ENCODE data around the gene IQSEC1. TPM values are rescaled to one million over a fixed set of nuclear protein-coding genes. Genes with fewer than 3 reads are reported as not detected.

IQSEC1 gene
- total and polyA plus RNA-seq, 9 of the 15 experiments (the other 6 are each of a cell fraction or from before 2014, with no cell fraction given): 0.56 to 39.0 (median 6.8) TPM

DNA sequence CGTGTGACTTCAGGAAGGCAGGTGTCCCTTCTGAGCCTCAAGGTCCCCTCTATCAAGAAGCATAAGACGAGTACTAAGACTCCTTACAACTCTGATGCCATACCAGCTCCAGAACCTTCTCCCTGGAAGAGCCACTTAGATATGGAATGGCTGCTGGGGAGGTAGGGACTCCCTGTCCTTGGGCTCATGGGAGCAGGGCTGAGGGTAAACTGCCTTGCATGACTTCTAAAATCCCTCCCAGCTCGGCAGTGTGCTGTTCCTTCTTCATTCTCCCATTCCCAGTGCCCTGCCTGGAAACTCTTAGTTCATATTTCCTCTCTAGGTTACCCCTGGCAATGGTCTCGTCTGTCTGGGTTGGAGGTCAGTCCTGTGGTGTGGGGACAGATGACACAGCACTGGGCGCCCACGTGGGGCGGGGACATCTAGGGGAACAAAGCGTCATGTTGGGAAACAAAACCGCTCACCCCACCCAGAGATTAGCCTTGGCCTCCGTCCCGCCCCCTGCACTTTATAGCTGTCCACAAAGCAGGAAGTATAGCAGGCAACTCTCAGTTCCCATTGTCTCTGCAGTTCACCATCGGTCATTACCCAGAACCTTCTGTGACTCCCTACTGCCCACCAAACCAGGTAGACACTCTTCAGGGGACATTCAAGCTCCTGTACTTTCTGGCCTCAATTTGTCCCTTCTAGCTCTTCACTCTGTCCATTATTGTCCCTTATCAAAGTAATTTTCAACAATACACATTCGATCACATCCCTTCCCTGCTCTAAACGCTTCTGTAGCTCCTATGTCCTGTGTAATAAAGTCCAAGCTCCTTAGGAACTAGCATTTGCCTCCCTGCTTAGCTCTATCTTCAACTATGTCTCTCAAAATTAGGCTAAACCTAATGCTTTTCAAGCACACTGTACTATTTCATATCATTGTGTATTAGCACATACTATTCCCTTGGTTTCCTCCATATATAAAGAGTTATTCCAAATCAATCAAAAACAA lies 73.8 kb downstream of the IQSEC1 start (continued):
- TF ChIP-seq, protein P1, sequence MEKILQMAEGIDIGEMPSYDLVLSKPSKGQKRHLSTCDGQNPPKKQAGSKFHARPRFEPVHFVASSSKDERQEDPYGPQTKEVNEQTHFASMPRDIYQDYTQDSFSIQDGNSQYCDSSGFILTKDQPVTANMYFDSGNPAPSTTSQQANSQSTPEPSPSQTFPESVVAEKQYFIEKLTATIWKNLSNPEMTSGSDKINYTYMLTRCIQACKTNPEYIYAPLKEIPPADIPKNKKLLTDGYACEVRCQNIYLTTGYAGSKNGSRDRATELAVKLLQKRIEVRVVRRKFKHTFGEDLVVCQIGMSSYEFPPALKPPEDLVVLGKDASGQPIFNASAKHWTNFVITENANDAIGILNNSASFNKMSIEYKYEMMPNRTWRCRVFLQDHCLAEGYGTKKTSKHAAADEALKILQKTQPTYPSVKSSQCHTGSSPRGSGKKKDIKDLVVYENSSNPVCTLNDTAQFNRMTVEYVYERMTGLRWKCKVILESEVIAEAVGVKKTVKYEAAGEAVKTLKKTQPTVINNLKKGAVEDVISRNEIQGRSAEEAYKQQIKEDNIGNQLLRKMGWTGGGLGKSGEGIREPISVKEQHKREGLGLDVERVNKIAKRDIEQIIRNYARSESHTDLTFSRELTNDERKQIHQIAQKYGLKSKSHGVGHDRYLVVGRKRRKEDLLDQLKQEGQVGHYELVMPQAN (IDR thresholded peaks at IDR 0.05; ENCODE audit: borderline replicate concordance): 0 out of 2 replicates have a peak, but pooled peaks have one; percentile 67
- TF ChIP-seq ZNF143 (CRISPR knock-in tag; IDR thresholded peaks at IDR 0.05) (no peak), MECOM (CRISPR knock-in tag; IDR thresholded peaks at IDR 0.05) (no peak; the same call in 1 of the 2 replicates), C11orf30 (IDR thresholded peaks at IDR 0.05; ENCODE audit: low read depth) (peak; percentile 96), ZNF584 (CRISPR knock-in tag; IDR thresholded peaks at IDR 0.05; ENCODE audit: low read depth) (peak; percentile 70), CBFA2T2 (conservative IDR thresholded peaks at IDR 0.05) (no peak; the same call in 1 of the 2 replicates), ZNF217 (CRISPR knock-in tag; IDR thresholded peaks at IDR 0.05) (no peak), ZNF695 (CRISPR knock-in tag; IDR thresholded peaks at IDR 0.05) (0 out of 2 replicates have a peak, but pooled peaks have one; percentile 17), ZNF586 (CRISPR knock-in tag; conservative IDR thresholded peaks at IDR 0.05) (no peak), TAF7 (tag; IDR thresholded peaks at IDR 0.05) (peak; percentile 18; the same call in 1 of the 2 replicates), ZNF785 (CRISPR knock-in tag; IDR thresholded peaks at IDR 0.05) (no peak), BHLHE40 (IDR thresholded peaks at IDR 0.05; ENCODE audit: low read length) (peak; percentile 90)
- TF ChIP-seq, protein P2, sequence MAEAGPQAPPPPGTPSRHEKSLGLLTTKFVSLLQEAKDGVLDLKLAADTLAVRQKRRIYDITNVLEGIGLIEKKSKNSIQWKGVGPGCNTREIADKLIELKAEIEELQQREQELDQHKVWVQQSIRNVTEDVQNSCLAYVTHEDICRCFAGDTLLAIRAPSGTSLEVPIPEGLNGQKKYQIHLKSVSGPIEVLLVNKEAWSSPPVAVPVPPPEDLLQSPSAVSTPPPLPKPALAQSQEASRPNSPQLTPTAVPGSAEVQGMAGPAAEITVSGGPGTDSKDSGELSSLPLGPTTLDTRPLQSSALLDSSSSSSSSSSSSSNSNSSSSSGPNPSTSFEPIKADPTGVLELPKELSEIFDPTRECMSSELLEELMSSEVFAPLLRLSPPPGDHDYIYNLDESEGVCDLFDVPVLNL (CRISPR knock-in tag; IDR thresholded peaks at IDR 0.05; ENCODE audit: low read depth): no peak
- TF ChIP-seq, protein P3, sequence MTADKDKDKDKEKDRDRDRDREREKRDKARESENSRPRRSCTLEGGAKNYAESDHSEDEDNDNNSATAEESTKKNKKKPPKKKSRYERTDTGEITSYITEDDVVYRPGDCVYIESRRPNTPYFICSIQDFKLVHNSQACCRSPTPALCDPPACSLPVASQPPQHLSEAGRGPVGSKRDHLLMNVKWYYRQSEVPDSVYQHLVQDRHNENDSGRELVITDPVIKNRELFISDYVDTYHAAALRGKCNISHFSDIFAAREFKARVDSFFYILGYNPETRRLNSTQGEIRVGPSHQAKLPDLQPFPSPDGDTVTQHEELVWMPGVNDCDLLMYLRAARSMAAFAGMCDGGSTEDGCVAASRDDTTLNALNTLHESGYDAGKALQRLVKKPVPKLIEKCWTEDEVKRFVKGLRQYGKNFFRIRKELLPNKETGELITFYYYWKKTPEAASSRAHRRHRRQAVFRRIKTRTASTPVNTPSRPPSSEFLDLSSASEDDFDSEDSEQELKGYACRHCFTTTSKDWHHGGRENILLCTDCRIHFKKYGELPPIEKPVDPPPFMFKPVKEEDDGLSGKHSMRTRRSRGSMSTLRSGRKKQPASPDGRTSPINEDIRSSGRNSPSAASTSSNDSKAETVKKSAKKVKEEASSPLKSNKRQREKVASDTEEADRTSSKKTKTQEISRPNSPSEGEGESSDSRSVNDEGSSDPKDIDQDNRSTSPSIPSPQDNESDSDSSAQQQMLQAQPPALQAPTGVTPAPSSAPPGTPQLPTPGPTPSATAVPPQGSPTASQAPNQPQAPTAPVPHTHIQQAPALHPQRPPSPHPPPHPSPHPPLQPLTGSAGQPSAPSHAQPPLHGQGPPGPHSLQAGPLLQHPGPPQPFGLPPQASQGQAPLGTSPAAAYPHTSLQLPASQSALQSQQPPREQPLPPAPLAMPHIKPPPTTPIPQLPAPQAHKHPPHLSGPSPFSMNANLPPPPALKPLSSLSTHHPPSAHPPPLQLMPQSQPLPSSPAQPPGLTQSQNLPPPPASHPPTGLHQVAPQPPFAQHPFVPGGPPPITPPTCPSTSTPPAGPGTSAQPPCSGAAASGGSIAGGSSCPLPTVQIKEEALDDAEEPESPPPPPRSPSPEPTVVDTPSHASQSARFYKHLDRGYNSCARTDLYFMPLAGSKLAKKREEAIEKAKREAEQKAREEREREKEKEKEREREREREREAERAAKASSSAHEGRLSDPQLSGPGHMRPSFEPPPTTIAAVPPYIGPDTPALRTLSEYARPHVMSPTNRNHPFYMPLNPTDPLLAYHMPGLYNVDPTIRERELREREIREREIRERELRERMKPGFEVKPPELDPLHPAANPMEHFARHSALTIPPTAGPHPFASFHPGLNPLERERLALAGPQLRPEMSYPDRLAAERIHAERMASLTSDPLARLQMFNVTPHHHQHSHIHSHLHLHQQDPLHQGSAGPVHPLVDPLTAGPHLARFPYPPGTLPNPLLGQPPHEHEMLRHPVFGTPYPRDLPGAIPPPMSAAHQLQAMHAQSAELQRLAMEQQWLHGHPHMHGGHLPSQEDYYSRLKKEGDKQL (CRISPR knock-in tag; IDR thresholded peaks at IDR 0.05; ENCODE audit: borderline replicate concordance): no peak
- TF ChIP-seq, protein P4, sequence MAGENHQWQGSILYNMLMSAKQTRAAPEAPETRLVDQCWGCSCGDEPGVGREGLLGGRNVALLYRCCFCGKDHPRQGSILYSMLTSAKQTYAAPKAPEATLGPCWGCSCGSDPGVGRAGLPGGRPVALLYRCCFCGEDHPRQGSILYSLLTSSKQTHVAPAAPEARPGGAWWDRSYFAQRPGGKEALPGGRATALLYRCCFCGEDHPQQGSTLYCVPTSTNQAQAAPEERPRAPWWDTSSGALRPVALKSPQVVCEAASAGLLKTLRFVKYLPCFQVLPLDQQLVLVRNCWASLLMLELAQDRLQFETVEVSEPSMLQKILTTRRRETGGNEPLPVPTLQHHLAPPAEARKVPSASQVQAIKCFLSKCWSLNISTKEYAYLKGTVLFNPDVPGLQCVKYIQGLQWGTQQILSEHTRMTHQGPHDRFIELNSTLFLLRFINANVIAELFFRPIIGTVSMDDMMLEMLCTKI (IDR thresholded peaks at IDR 0.05; ENCODE audit: partially characterized antibody): no peak
- TF ChIP-seq, protein P5, sequence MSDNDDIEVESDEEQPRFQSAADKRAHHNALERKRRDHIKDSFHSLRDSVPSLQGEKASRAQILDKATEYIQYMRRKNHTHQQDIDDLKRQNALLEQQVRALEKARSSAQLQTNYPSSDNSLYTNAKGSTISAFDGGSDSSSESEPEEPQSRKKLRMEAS (CRISPR knock-in tag; IDR thresholded peaks at IDR 0.05): peak; percentile 82
